ENCODE results near the gene CCDC68.
"Not testable (repeated sequence)": the region's sequence is repeated elsewhere in the genome, so short reads cannot be mapped to it uniquely, and the experiment has no call there.

Gene CCDC68

GRCh38 chr18:54880395-54881105, 78.7 kb downstream of the CCDC68 start:
- in situ Hi-C loops (cut with HindIII; ENCODE audit: low sequenced_read_pairs): no loop called here

- in situ Hi-C loops (cut with HindIII; ENCODE audit: low sequenced_read_pairs): no loop called here
Observed at GRCh38 chr18:54879691-54880090, 79.6 kb downstream of the CCDC68 start.

GRCh38 chr18:54878659-54879358, 80.5 kb downstream of the CCDC68 start:
- in situ Hi-C loops (cut with HindIII; ENCODE audit: low sequenced_read_pairs): no loop called here

GRCh38 chr18:54878159-54878622, 81.1 kb downstream of the CCDC68 start:
- in situ Hi-C loops (cut with HindIII; ENCODE audit: low sequenced_read_pairs): no loop called here

GRCh38 chr18:54877076-54877475, 82.2 kb downstream of the CCDC68 start:
- in situ Hi-C loops (cut with HindIII; ENCODE audit: low sequenced_read_pairs): no loop called here

- in situ Hi-C loops (cut with HindIII; ENCODE audit: low sequenced_read_pairs): no loop called here
Observed at GRCh38 chr18:54875063-54875462, 84.2 kb downstream of the CCDC68 start.

GRCh38 chr18:54873884-54874255, 85.4 kb downstream of the CCDC68 start:
- in situ Hi-C loops (cut with HindIII; ENCODE audit: low sequenced_read_pairs): no loop called here

- in situ Hi-C loops (cut with HindIII; ENCODE audit: low sequenced_read_pairs): no loop called here
Observed at GRCh38 chr18:54872681-54873080, 86.6 kb downstream of the CCDC68 start.

- in situ Hi-C loops (cut with HindIII; ENCODE audit: low sequenced_read_pairs): no loop called here
Observed at GRCh38 chr18:54871231-54871630, 88.0 kb downstream of the CCDC68 start.

- in situ Hi-C loops (cut with HindIII; ENCODE audit: low sequenced_read_pairs): no loop called here
Observed at GRCh38 chr18:54867131-54867530, 92.1 kb downstream of the CCDC68 start.

GRCh38 chr18:54860941-54861340, 98.3 kb downstream of the CCDC68 start:
- in situ Hi-C loops (cut with HindIII; ENCODE audit: low sequenced_read_pairs): loop anchor here (5.0 kb wide), 2 partner anchors 49 to 91 kb away; no protein-coding TSS in a partner anchor

GRCh38 chr18:54859667-54860421, 99.4 kb downstream of the CCDC68 start:
- in situ Hi-C loops (cut with HindIII; ENCODE audit: low sequenced_read_pairs): loop anchor here (5.0 kb wide), 2 partner anchors 48 to 92 kb away; no protein-coding TSS in a partner anchor

- in situ Hi-C loops (cut with HindIII; ENCODE audit: low sequenced_read_pairs): no loop called here
Observed at GRCh38 chr18:54857499-54857898, 101.8 kb downstream of the CCDC68 start.

GRCh38 chr18:54856105-54856646, 103.1 kb downstream of the CCDC68 start:
- in situ Hi-C loops (cut with HindIII; ENCODE audit: low sequenced_read_pairs): no loop called here

GRCh38 chr18:54855050-54855449, 104.2 kb downstream of the CCDC68 start:
- in situ Hi-C loops (cut with HindIII; ENCODE audit: low sequenced_read_pairs): not testable (repeated sequence)

GRCh38 chr18:54852780-54853675, 106.2 kb downstream of the CCDC68 start:
- in situ Hi-C loops (cut with HindIII; ENCODE audit: low sequenced_read_pairs): no loop called here

Measured in endothelial cell of hepatic sinusoid (primary cell).